Activated T-helper 1 cell treated with anti-CD3 and anti-CD28 coated beads, Interleukin-2, amount 50 U/mL, for 16 hours (primary cell): ENCODE measurements around the gene MCTP1.
"Not testable (repeated sequence)": the region's sequence is repeated elsewhere in the genome, so short reads cannot be mapped to it uniquely, and the experiment has no call there.

Experiments
- DNase-seq, 2 donors: peaks; one replicate each; pipeline ENCODE4 v3.0.0-alpha.2; 2020; ENCODE audit warnings: low read depth in 1 of 2, low spot score in 1 of 2

MCTP1 gene

DNA sequence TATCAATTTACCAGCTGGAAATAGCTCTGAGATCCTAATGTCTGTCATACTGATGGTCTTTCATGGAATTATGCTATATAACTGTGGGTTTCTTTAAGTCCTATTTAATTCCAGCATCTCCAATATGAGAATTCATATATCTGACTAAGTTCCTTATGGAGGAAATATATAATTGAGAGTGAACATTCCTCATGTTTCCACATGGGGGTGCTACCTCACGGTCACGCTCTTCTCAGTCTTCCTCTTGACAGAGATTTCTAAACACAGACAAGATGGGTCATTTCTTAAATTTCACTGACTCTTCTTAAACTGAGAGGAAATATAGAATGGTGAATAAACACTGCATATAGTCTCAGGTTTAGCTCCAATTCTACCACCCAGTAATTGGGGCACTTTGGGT lies 454.4 kb downstream of the MCTP1 start:
- no peak for DNase-seq

GRCh38 chr5:94828222-94828621 lies 456.7 kb downstream of the MCTP1 start:
- not testable (repeated sequence) for DNase-seq

- no peak for DNase-seq
Measured at GRCh38 chr5:94820488-94820887, 464.4 kb downstream of the MCTP1 start.

GRCh38 chr5:94818904-94819303 lies 466.0 kb downstream of the MCTP1 start:
- no peak for DNase-seq

DNA sequence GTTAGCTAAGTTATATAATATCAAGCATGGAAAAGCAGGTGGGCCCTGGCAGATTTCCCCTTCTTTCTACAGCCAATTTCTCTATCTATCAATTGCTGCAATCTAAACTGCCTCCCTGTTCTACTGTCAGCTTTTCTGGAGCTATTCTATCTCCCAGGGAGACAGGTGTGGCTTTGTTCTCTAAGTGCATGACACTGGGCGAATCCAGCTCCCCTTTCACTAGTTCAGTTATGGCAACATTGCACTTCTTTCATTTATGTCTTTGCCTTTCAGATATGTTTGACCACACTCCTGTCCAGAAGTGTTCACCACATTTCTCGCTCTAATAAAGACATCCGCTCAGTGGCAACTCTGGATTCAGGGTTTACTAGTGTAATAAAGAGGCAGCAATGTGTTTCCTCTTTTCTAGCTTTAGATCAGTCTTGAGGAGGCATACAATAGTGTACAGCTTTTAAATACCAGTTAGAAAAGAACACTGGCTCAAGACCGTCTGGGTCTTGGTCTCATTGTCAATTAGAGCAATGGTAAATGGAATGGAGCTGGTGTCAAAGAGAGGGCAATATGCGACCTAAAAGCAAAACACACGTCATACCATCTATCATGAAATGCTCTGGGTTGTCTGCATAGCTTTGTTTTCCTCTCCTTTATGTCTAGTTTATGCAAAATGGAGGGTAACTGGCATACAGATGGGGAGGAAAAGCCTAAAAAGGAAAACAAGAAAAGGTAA lies 469.4 kb downstream of the MCTP1 start:
- no peak for DNase-seq

- DNase-seq, result no peak
Measured at GRCh38 chr5:94812232-94812631, 472.7 kb downstream of the MCTP1 start.

DNA sequence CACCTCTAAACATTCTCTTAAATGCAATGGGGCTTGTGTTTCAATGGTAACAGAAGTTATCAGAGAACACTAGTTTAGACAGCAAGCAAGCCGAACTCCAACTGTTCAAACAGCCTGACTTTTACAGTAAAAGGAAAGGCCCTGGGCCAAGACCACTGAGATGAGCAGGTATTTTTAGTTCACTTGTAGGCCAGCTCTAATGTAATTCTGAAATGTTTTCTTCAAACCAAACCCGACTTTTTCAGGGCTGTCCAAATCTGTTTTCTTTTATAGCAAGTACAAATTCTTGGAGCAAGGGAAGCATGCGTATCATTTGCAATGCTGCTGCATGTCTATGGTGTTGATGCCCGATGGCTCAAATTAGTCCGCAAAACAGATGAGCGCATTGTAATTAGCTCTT lies 473.6 kb downstream of the MCTP1 start:
- DNase-seq, result no peak

- no peak for DNase-seq
Measured at GRCh38 chr5:94810877-94811276, 474.0 kb downstream of the MCTP1 start.

DNA sequence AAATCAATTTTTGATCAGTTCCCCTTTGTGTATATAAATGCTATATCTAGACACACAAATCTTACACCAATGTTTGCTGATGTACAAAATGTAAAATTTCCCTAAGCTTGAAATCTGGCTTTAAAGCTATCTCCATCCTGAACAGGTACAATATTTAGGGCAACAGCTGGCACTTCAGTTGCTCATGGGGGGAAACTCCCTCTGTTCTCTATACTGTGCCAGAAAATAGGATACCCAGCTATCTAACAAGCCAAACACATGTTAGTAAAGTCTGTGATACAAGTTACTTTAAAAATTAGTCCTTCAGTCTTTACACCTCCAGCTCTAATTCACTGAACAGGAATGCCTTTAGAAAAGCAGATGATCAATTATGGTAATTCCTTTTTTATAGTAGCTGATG lies 474.6 kb downstream of the MCTP1 start:
- DNase-seq, result no peak

- DNase-seq, result no peak
Measured at GRCh38 chr5:94808497-94808896, 476.4 kb downstream of the MCTP1 start.

DNA sequence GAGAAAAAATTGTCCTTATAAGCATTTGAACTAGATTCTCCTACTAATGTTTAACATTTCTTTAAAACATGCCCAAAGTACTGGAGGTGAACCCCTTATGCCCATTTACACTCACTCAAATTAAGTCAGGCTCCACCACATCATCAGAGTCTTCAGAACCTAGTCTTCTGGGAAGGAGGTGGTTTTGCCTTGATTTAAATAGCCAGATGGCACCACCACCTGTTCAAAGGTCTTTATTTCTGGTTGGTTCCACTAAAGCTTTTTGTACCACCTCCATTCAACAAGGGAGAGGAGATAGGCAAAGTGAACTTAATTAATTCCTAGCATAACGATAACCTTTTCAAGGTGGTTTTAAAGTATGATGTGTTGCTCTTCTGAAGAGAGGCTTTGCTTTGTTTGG lies 476.9 kb downstream of the MCTP1 start:
- no peak for DNase-seq

GRCh38 chr5:94802450-94802849 lies 482.4 kb downstream of the MCTP1 start:
- no peak for DNase-seq

- no peak for DNase-seq
Measured at GRCh38 chr5:94796586-94796985, 488.3 kb downstream of the MCTP1 start.

DNA sequence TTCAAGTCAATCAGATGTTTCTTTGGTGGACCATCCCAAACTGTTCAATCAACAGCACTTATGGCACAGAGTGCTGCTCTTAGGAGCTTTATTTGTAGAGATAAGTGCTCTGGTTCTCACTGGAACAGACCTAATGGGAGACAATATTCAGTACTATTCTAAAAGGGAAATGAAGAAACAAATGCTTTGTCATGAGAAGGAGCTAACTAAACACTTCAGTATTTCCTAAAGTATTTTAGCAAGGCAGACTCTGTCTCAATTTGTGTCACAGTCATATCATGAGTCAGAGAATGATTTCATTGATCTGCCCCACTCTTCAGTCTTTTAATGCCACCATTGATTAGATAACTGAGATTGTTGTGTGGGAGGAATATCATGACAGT lies 491.1 kb downstream of the MCTP1 start:
- no peak for DNase-seq

DNA sequence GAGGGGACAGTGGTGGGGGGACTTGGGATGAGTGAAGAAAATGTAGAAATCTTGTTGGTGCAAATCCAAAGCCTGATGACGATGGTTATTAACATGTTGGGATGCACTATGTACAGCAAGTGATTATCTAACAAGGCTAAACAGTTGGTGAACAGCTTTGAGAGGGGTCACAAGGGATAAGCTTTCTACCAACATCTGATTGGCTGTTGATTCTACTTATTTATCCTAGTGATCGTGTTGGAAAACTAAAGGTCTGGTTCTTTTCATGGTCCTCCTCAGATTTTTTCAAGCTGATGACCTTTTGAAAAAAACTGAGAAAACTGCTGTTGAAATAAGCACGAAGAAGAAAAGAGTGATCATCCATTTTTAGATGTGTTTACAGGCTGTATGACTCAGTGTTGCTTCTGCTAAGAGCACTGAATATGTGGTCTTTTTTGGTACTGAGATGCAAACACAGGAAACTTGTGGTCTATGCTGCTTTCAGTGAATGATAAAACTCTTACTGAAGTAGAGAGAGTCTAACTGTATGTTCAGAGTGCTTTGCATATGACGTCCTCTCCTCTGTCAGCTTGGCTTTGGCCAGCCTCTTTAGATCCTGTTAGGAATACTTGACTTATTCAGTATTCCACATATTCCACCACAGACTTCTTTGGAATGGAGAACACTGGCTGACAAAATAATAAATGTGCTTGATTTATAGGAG lies 491.6 kb downstream of the MCTP1 start:
- DNase-seq, result no peak

- DNase-seq, result no peak
Measured at GRCh38 chr5:94791829-94792228, 493.1 kb downstream of the MCTP1 start.

- no peak for DNase-seq
Measured at GRCh38 chr5:94788527-94788926, 496.4 kb downstream of the MCTP1 start.

- DNase-seq, result no peak
Measured at GRCh38 chr5:94784536-94785505, 500.1 kb downstream of the MCTP1 start.

- DNase-seq, result no peak
Measured at GRCh38 chr5:94782383-94782782, 502.5 kb downstream of the MCTP1 start.

DNA sequence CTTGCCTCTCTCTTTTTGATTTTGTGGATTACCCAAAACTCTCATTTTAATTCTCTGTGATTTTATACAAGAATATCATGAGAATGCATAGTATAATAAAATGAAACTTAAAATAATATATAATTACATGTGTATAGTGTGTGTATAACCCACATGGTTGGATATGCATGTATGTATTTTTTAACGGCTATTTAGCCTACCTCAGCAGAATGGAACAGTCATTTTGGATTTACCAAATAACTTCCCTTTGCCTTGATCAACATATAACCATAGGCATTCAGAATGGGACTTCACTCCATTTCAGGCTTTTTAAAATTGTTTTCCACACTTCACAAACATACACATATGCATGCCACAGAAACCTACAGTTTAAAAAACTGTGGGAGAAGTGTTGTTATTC lies 505.2 kb downstream of the MCTP1 start:
- no peak for DNase-seq

DNA sequence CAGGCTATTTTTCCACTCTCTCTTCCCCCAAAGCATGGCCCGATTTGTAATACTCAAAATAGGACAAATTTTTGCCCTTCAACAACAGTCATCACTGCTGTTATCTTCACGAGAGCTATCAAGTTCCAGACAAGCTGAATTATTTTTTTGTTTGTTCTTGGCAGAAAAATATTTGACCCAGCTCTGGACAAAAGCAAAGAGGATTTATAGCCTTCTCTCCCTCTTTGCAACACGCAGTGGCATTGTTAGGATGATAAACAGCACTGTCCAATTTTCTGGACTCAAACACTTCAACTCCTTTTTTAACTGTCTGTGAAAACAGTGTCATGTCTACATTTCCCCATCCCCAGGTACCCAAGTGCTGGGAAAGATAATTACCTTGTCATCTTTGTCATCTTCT lies 506.2 kb downstream of the MCTP1 start:
- DNase-seq, result no peak

DNA sequence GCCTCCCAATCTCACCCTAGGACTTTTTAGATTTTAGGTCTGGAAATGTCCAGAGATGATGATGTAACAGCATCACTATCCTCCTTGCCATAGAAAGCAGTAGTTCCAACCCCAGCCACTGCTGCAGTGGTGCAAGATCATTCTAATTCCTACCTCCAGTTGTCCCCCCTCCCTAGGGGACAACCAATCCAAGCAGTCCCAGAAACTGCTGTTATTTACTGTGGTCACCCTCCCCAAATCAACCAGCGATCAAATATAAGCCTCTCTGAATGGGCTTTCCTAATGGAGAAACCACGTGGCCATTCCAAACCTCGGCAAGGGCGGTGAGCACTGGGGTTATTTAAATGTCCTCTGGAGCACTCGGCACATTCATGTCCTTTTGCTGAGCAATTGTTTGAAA lies 506.6 kb downstream of the MCTP1 start:
- no peak for DNase-seq
